HG02981 (cell line): ENCODE measurements around the gene AKAP12.
"Not testable (repeated sequence)": the region's sequence is repeated elsewhere in the genome, so short reads cannot be mapped to it uniquely, and the experiment has no call there.

ENCODE experiments used
- ATAC-seq: cut with Tn5 transposase; IDR thresholded peaks from one replicate; pipeline ENCODE4 v1.9.1; 2021; ENCODE audit warnings: mild to moderate bottlenecking, moderate library complexity; ENCODE audit not compliant: unreplicated experiment

Gene AKAP12

GRCh38 chr6:151309619-151310018 is 69.9 kb downstream of the AKAP12 start:
- ATAC-seq: no peak

- ATAC-seq: no peak
These were observed 70.5 kb downstream of the AKAP12 start for GRCh38 chr6:151310279-151310678.

- ATAC-seq: no peak
These were observed 71.3 kb downstream of the AKAP12 start for GRCh38 chr6:151310852-151311767.

GRCh38 chr6:151313066-151313491 is 73.3 kb downstream of the AKAP12 start:
- ATAC-seq: no peak

GRCh38 chr6:151315661-151316060 is 75.9 kb downstream of the AKAP12 start:
- ATAC-seq: not testable (repeated sequence)

- no peak for ATAC-seq
These were observed 77.6 kb downstream of the AKAP12 start for GRCh38 chr6:151317103-151317994.

- no peak for ATAC-seq
These were observed 78.2 kb downstream of the AKAP12 start for GRCh38 chr6:151317995-151318365.

GRCh38 chr6:151320140-151320539 is 80.4 kb downstream of the AKAP12 start:
- no peak for ATAC-seq

- no peak for ATAC-seq
These were observed 81.7 kb downstream of the AKAP12 start for GRCh38 chr6:151321438-151321837.

- no peak for ATAC-seq
These were observed 82.8 kb downstream of the AKAP12 start for GRCh38 chr6:151322570-151322969.

GRCh38 chr6:151323791-151324487 is 84.2 kb downstream of the AKAP12 start:
- ATAC-seq: peak; percentile 83

- no peak for ATAC-seq
These were observed 84.7 kb downstream of the AKAP12 start for GRCh38 chr6:151324488-151324825.

GRCh38 chr6:151325075-151326050 is 85.6 kb downstream of the AKAP12 start:
- ATAC-seq: no peak

GRCh38 chr6:151326116-151326825 is 86.5 kb downstream of the AKAP12 start:
- ATAC-seq: no peak

- no peak for ATAC-seq
These were observed 87.3 kb downstream of the AKAP12 start for GRCh38 chr6:151327101-151327500.

GRCh38 chr6:151330130-151330696 is 90.4 kb downstream of the AKAP12 start:
- ATAC-seq: no peak

GRCh38 chr6:151335930-151336329 is 96.2 kb downstream of the AKAP12 start:
- ATAC-seq: no peak

- ATAC-seq: no peak
These were observed 99.0 kb downstream of the AKAP12 start for GRCh38 chr6:151338651-151339200.

- ATAC-seq: no peak
These were observed 99.6 kb downstream of the AKAP12 start for GRCh38 chr6:151339369-151339768.
